ENCODE measurements around the gene RASGRF2.

DNA sequence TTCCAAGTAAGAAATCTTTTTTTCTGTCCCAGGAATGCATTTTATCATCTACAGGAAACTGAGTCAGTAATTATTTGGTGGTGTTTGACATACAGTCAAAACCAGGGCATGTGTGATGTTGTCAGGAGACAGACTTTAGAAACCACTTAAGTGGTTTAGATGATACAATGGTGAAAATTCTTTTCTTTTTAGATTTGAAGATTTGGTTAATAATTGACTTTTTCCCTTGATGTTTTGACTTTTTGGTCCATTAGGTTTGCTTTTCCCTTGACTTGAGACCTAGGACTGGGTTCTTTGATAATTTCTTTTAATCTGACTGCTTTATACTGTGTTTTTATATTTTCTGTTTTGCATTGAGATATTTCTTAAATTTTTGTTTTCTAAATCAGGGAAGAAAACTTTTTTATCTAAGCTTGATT lies 85.2 kb downstream of the RASGRF2 start:
- TF ChIP-seq, protein P1, sequence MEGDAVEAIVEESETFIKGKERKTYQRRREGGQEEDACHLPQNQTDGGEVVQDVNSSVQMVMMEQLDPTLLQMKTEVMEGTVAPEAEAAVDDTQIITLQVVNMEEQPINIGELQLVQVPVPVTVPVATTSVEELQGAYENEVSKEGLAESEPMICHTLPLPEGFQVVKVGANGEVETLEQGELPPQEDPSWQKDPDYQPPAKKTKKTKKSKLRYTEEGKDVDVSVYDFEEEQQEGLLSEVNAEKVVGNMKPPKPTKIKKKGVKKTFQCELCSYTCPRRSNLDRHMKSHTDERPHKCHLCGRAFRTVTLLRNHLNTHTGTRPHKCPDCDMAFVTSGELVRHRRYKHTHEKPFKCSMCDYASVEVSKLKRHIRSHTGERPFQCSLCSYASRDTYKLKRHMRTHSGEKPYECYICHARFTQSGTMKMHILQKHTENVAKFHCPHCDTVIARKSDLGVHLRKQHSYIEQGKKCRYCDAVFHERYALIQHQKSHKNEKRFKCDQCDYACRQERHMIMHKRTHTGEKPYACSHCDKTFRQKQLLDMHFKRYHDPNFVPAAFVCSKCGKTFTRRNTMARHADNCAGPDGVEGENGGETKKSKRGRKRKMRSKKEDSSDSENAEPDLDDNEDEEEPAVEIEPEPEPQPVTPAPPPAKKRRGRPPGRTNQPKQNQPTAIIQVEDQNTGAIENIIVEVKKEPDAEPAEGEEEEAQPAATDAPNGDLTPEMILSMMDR (IDR thresholded peaks at IDR 0.05; ENCODE audit: low read depth, low read length): no peak
- TF ChIP-seq, protein P2, sequence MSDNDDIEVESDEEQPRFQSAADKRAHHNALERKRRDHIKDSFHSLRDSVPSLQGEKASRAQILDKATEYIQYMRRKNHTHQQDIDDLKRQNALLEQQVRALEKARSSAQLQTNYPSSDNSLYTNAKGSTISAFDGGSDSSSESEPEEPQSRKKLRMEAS (IDR thresholded peaks at IDR 0.05; ENCODE audit: low read depth, low read length): no peak
- TF ChIP-seq POLR2A (IDR thresholded peaks at IDR 0.05; ENCODE audit: extremely low read depth, insufficient read length): no peak
- TF ChIP-seq MYC (IDR thresholded peaks at IDR 0.05; ENCODE audit: low read depth, low read length): no peak
